Endothelial cell of umbilical vein (primary cell): ENCODE results near the gene LATS2. TPM values are rescaled to one million over a fixed set of nuclear protein-coding genes. Genes with fewer than 3 reads are reported as not detected.

ENCODE experiments used
- BruUV-seq: library from RNA; stranded (reverse); fragments of 400-500 nt; replicated peaks from 2 replicates; lab custom pipeline; 2021; lab: Mats Ljungman, UMichigan
- CTCF ChIA-PET: fragments of 300-600, 350-600 bp; sonication (Branson Sonifier 250); formaldehyde crosslinking; loops from one replicate; lab custom pipeline; 2021; ENCODE audit warnings: antibody characterized with exemption, inconsistent platforms; lab: Charles Lee
- POLR2A ChIA-PET: fragments of 300-600, 350-600 bp; sonication (Branson Sonifier 250); formaldehyde crosslinking; loops from one replicate; lab custom pipeline; 2021; ENCODE audit warnings: antibody characterized with exemption, inconsistent platforms; lab: Charles Lee
- DNase-seq: peaks from one replicate; pipeline ENCODE4 v3.0.0-alpha.2; 2011; ENCODE audit warnings: low read depth, low spot score
- FAIRE-seq: peaks from 2 replicates; lab custom pipeline; 2011; peaks lifted over from hg19 to GRCh38; lab: Jason Lieb, UNC
- H2AFZ ChIP-seq: 2 replicates; pipeline ENCODE4 v1.6.0; 2012; ENCODE audit warnings: low read depth, low read length, control low read depth, inconsistent platforms
- H3K27ac ChIP-seq: 2 replicates; pipeline ENCODE4 v1.5.1; 2011; ENCODE audit warnings: low read depth, mild to moderate bottlenecking, control low read depth, low read length, moderate library complexity; ENCODE audit not compliant: insufficient read depth
- H3K27me3 ChIP-seq, 2 experiments: 2 replicates each; pipeline versions ENCODE4 v1.6.0 to v1.6.1; 2011; ENCODE audit warnings: low read length in 2 of 2, mixed read lengths in 1 of 2; ENCODE audit not compliant: control insufficient read depth in 2 of 2, insufficient read depth in 2 of 2
- H3K36me3 ChIP-seq, 2 experiments: 2 replicates in 1 of 2; 3 replicates in 1 of 2; pipeline ENCODE4 v1.5.1; 2011; ENCODE audit warnings: low read length in 2 of 2, mild to moderate bottlenecking in 1 of 2, moderate library complexity in 1 of 2; ENCODE audit not compliant: control insufficient read depth in 2 of 2, insufficient read depth in 2 of 2; ENCODE audit errors: extremely low read depth in 1 of 2
- H3K4me1 ChIP-seq: 3 replicates; pipeline ENCODE4 v1.5.1; 2011; ENCODE audit warnings: mild to moderate bottlenecking, low read length; ENCODE audit not compliant: control insufficient read depth, insufficient read depth; ENCODE audit errors: extremely low read depth
- H3K4me2 ChIP-seq: 2 replicates; pipeline ENCODE4 v1.6.1; 2011; ENCODE audit warnings: low read length, control low read depth, mixed read lengths; ENCODE audit not compliant: insufficient read depth
- H3K4me3 ChIP-seq, 3 experiments: fragments of 200-600 bp in 1 of 3; sonication (generic), shearing (Covaris generic) in 1 of 3; replicated peaks in 1 of 3; 2 replicates each; pipeline ENCODE4 v1.5.1; 2011 to 2016; ENCODE audit warnings: control low read depth in 3 of 3, low read length in 3 of 3, mild to moderate bottlenecking in 2 of 3, inconsistent platforms in 1 of 3, low read depth in 1 of 3, moderate library complexity in 1 of 3; ENCODE audit not compliant: insufficient read depth in 1 of 3
- H3K79me2 ChIP-seq: 2 replicates; pipeline ENCODE4 v1.6.0; 2012; ENCODE audit warnings: low read length, inconsistent platforms; ENCODE audit not compliant: control insufficient read depth, insufficient read depth
- H3K9ac ChIP-seq: replicated peaks from 2 replicates; pipeline ENCODE3; 2011; ENCODE audit warnings: low read length, control low read depth; ENCODE audit not compliant: insufficient read depth; ENCODE audit errors: extremely low read depth
- H3K9me1 ChIP-seq: replicated peaks from 3 replicates; pipeline ENCODE4 v1.6.0; 2011; ENCODE audit warnings: mild to moderate bottlenecking, low read length; ENCODE audit not compliant: control insufficient read depth, insufficient read depth; ENCODE audit errors: extremely low read depth
- H3K9me3 ChIP-seq: replicated peaks from 2 replicates; pipeline ENCODE4 v1.5.1; 2012; ENCODE audit warnings: low read length, inconsistent platforms; ENCODE audit not compliant: control insufficient read depth, insufficient read depth
- H4K20me1 ChIP-seq: replicated peaks from 2 replicates; pipeline ENCODE3; 2011; ENCODE audit warnings: mild to moderate bottlenecking, low read length; ENCODE audit not compliant: control insufficient read depth, insufficient read depth; ENCODE audit errors: extremely low read depth
- CTCF ChIP-seq, 2 donors: IDR thresholded peaks; 1 replicate in 1 of 2; 2 replicates in 1 of 2; pipeline ENCODE4 v1.5.1; 2011; ENCODE audit warnings: low read length in 2 of 2, mild to moderate bottlenecking in 2 of 2, moderate library complexity in 2 of 2, control low read depth in 1 of 2, inconsistent platforms in 1 of 2, low read depth in 1 of 2; ENCODE audit not compliant: insufficient read depth in 1 of 2; ENCODE audit errors: extremely low read depth in 1 of 2
- EZH2 ChIP-seq: IDR thresholded peaks from 2 replicates; pipeline ENCODE4 v1.6.1; 2012; ENCODE audit warnings: borderline replicate concordance, low read depth, mild to moderate bottlenecking, moderate library complexity, low read length, inconsistent platforms; ENCODE audit not compliant: severe bottlenecking
- FOS ChIP-seq: IDR thresholded peaks from 2 replicates; pipeline ENCODE4 v1.6.1; 2011; ENCODE audit warnings: mild to moderate bottlenecking, low read length, moderate library complexity, borderline replicate concordance; ENCODE audit not compliant: insufficient read depth
- GATA2 ChIP-seq: IDR thresholded peaks from 2 replicates; pipeline ENCODE4 v1.7.0; 2011; ENCODE audit warnings: low read depth, mild to moderate bottlenecking, moderate library complexity, mixed read lengths, low read length; ENCODE audit not compliant: insufficient read length, insufficient read depth
- JUN ChIP-seq: IDR thresholded peaks from 2 replicates; pipeline ENCODE4 v1.6.1; 2011; ENCODE audit warnings: borderline replicate concordance, low read depth; ENCODE audit not compliant: insufficient read length, insufficient read depth
- MAX ChIP-seq: IDR thresholded peaks from 2 replicates; pipeline ENCODE4 v1.6.1; 2011; ENCODE audit not compliant: insufficient read depth, insufficient read length
- MYC ChIP-seq: IDR thresholded peaks from one replicate; pipeline ENCODE4 v1.6.1; 2011; ENCODE audit warnings: mild to moderate bottlenecking, low read depth, low read length
- POLR2A ChIP-seq: IDR thresholded peaks from 2 replicates; pipeline ENCODE4 v1.6.1; 2012; ENCODE audit warnings: low read depth, mild to moderate bottlenecking, control low read depth, low read length
- POLR2AphosphoS5 ChIP-seq: IDR thresholded peaks from 2 replicates; pipeline ENCODE4 v1.6.1; 2012; ENCODE audit warnings: low read depth, mild to moderate bottlenecking, control low read depth, low read length, moderate library complexity; ENCODE audit not compliant: insufficient read depth
- dilution Hi-C: fragments of 300-500 bp; cut with MboI; formaldehyde crosslinking; loops from one replicate; pipeline ENCODE4 v1.15.0; 2019; ENCODE audit warnings: low sequenced_read_pairs; ENCODE audit not compliant: extremely low pct_ligation_motif_present
- intact Hi-C: fragments of 100-400 bp; cut with micrococcal nuclease; formaldehyde crosslinking; loops from one replicate; pipeline ENCODE4 v1.10.0; 2022
- polyA plus RNA-seq, 4 experiments: library from polyadenylated mRNA; depleted of rRNA in 3 of 4; stranded (reverse) in 3 of 4; unstranded in 1 of 4; fragments of >200 nt; gene quantifications; 2 replicates each; pipeline versions ENCODE4 v1.2.1 to v1.2.3, GENCODE V29; 2011 to 2012; ENCODE audit warnings: missing spikeins in 1 of 4
- total RNA-seq: library from RNA; stranded (reverse); gene quantifications from 2 replicates; pipeline ENCODE4 v1.2.3, GENCODE V29; 2021

The LATS2 gene
- total and polyA plus RNA-seq, 2 donors (not counting 3 experiments of a cell fraction or from before 2014, with no cell fraction given) = 33.5 to 67.6 TPM

GRCh38 chr13:20955496-20955895 lies 105.9 kb downstream of the LATS2 start:
- Histone ChIP-seq H3K9me3 (no peaks in the 10 kb centered on the region), H3K4me3 (no peak overlapping the region), H3K36me3 (no peaks in the 10 kb centered on the region), H3K27me3 (peaks cover 3 to 4% of the 10 kb centered on the region in 2 experiments), H3K9me1 (no peaks in the 10 kb centered on the region), H3K27ac (no peak overlapping the region), H3K4me1 (no peaks in the 10 kb centered on the region), H3K9ac (no peak overlapping the region), H2AFZ (no peak overlapping the region), H3K79me2 (no peaks in the 10 kb centered on the region), H3K4me2 (no peak overlapping the region), H4K20me1 (no peaks in the 10 kb centered on the region)
- dilution Hi-C loops (no loop called here), intact Hi-C loops (no loop called here)
- FAIRE-seq (no peak), DNase-seq (no peak)
- TF ChIP-seq CTCF (IDR thresholded peaks at IDR 0.05; ENCODE audit: extremely low read depth in 1 of 2, insufficient read depth in 1 of 2, low read depth in 1 of 2, low read length in 2 of 2) = no peak
- no peak for TF ChIP-seq EZH2
- TF ChIP-seq FOS = no peak
- TF ChIP-seq POLR2A = no peak
- no peak for TF ChIP-seq POLR2AphosphoS5
- TF ChIP-seq JUN = no peak
- no peak for TF ChIP-seq GATA2
- no peak for TF ChIP-seq MAX
- no peak for TF ChIP-seq MYC
- BruUV-seq = no TSS peak
- ChIA-PET POLR2A (no interaction called here), CTCF (no interaction called here)
